Neutrophil (primary cell): ENCODE data around the gene LAMB3.

Source experiments
- H3K27ac ChIP-seq: fragments of 200-600 bp; sonication (generic); 2 replicates; pipeline ENCODE4 v1.5.1; 2016; ENCODE audit warnings: mild to moderate bottlenecking, moderate library complexity
- H3K27me3 ChIP-seq: fragments of 200-600 bp; sonication (generic); 2 replicates; pipeline ENCODE4 v1.6.0; 2016; ENCODE audit warnings: mild to moderate bottlenecking
- H3K36me3 ChIP-seq: fragments of 200-600 bp; sonication (generic); 2 replicates; pipeline ENCODE4 v1.5.1; 2017
- H3K4me1 ChIP-seq, 2 experiments: fragments of 200-600 bp in 1 of 2; sonication (generic) in 1 of 2; 1 replicate in 1 of 2; 2 replicates in 1 of 2; pipeline versions ENCODE4 v1.5.1 to v1.6.1; 2013 to 2016; ENCODE audit warnings: low read depth in 1 of 2, low read length in 1 of 2, mild to moderate bottlenecking in 1 of 2, moderate library complexity in 1 of 2; ENCODE audit not compliant: control insufficient read depth in 1 of 2, insufficient read depth in 1 of 2
- H3K4me3 ChIP-seq, 2 experiments: fragments of 200-600 bp in 1 of 2; sonication (generic) in 1 of 2; 1 replicate in 1 of 2; 2 replicates in 1 of 2; pipeline ENCODE4 v1.5.1; 2013 to 2016; ENCODE audit warnings: low read depth in 1 of 2, low read length in 1 of 2, mild to moderate bottlenecking in 1 of 2, moderate library complexity in 1 of 2
- H3K9me3 ChIP-seq: fragments of 200-600 bp; sonication (generic); 2 replicates; pipeline ENCODE4 v1.5.1; 2016
- CTCF ChIP-seq: fragments of 200-600 bp; sonication (generic); IDR thresholded peaks from 2 replicates; pipeline ENCODE4 v1.5.1; 2016; ENCODE audit warnings: antibody characterized with exemption

LAMB3 gene

GRCh38 chr1:209595028-209595427 is 57.2 kb downstream of the LAMB3 start:
- Histone ChIP-seq H3K36me3 (no peaks in the 10 kb centered on the region), H3K4me1 (peaks cover 2 to 7% of the 10 kb centered on the region in 2 experiments), H3K9me3 (no peaks in the 10 kb centered on the region), H3K4me3 (no peak overlapping the region), H3K27me3 (peaks cover 92% of the 10 kb centered on the region), H3K27ac (no peak overlapping the region)
- TF ChIP-seq CTCF = no peak

- Histone ChIP-seq H3K27ac (no peak overlapping the region), H3K27me3 (peaks cover 92% of the 10 kb centered on the region), H3K4me3 (no peak overlapping the region), H3K4me1 (peaks cover 2 to 7% of the 10 kb centered on the region in 2 experiments), H3K36me3 (no peaks in the 10 kb centered on the region), H3K9me3 (no peaks in the 10 kb centered on the region)
- no peak for TF ChIP-seq CTCF
Observed at GRCh38 chr1:209594440-209594839, 57.8 kb downstream of the LAMB3 start.

GRCh38 chr1:209593747-209594146 is 58.5 kb downstream of the LAMB3 start:
- Histone ChIP-seq H3K4me3 (no peak overlapping the region), H3K27ac (no peak overlapping the region), H3K27me3 (peaks cover 92% of the 10 kb centered on the region), H3K9me3 (no peaks in the 10 kb centered on the region), H3K36me3 (no peaks in the 10 kb centered on the region), H3K4me1 (peaks cover 2 to 7% of the 10 kb centered on the region in 2 experiments)
- no peak for TF ChIP-seq CTCF

GRCh38 chr1:209590405-209590804 is 61.8 kb downstream of the LAMB3 start:
- Histone ChIP-seq H3K36me3 (no peaks in the 10 kb centered on the region), H3K9me3 (no peaks in the 10 kb centered on the region)

GRCh38 chr1:209589863-209590262 is 62.4 kb downstream of the LAMB3 start:
- H3K4me3 ChIP-seq = no peak overlapping the region
- peaks cover 92% of the 10 kb centered on the region for H3K27me3 ChIP-seq
- TF ChIP-seq CTCF = no peak
- no peaks in the 10 kb centered on the region for H3K36me3 ChIP-seq
- H3K4me1 ChIP-seq = peaks cover 2 to 19% of the 10 kb centered on the region in 2 experiments
- no peaks in the 10 kb centered on the region for H3K9me3 ChIP-seq
- no peak overlapping the region for H3K27ac ChIP-seq

More at GRCh38 chr1:209590405-209590804, 61.8 kb downstream of the LAMB3 start:
- Histone ChIP-seq H3K27ac (no peak overlapping the region), H3K27me3 (peaks cover 92% of the 10 kb centered on the region), H3K4me1 (peaks cover 2 to 19% of the 10 kb centered on the region in 2 experiments), H3K4me3 (no peak overlapping the region)
- TF ChIP-seq CTCF = no peak

GRCh38 chr1:209589440-209589839 is 62.8 kb downstream of the LAMB3 start:
- no peak overlapping the region for H3K4me3 ChIP-seq
- peaks cover 92% of the 10 kb centered on the region for H3K27me3 ChIP-seq
- H3K9me3 ChIP-seq = no peaks in the 10 kb centered on the region
- peaks cover 2 to 19% of the 10 kb centered on the region in 2 experiments for H3K4me1 ChIP-seq
- TF ChIP-seq CTCF = no peak
- H3K27ac ChIP-seq = no peak overlapping the region
- H3K36me3 ChIP-seq = no peaks in the 10 kb centered on the region
